Neural cell (in vitro differentiated cells): ENCODE results near the gene PRRC2B. TPM values are rescaled to one million over a fixed set of nuclear protein-coding genes. Genes with fewer than 3 reads are reported as not detected.

ENCODE experiments used
- H2AFZ ChIP-seq: fragments of 200-600, 300-800 bp; sonication (generic), shearing (Covaris generic); 2 replicates; pipeline ENCODE4 v1.6.0; 2014; ENCODE audit warnings: low read depth, mild to moderate bottlenecking, antibody characterized with exemption, low read length, moderate library complexity
- H3F3A ChIP-seq: fragments of 200-600 bp; shearing (Covaris generic); 2 replicates; pipeline ENCODE4 v1.6.1; 2016; ENCODE audit warnings: mild to moderate bottlenecking, moderate library complexity, mixed read lengths, antibody characterized with exemption, low read length; ENCODE audit not compliant: insufficient read depth, poor library complexity, severe bottlenecking
- H3K27ac ChIP-seq: fragments of 200-600, 300-800 bp; sonication (generic), shearing (Covaris generic); 2 replicates; pipeline ENCODE4 v1.5.1; 2014; ENCODE audit warnings: mild to moderate bottlenecking, low read length, moderate library complexity
- H3K27me3 ChIP-seq: fragments of 300-800, 200-600 bp; sonication (generic), shearing (Covaris generic); 2 replicates; pipeline ENCODE4 v1.6.0; 2014; ENCODE audit warnings: mild to moderate bottlenecking, low read depth, low read length, moderate library complexity; ENCODE audit not compliant: insufficient read depth
- H3K36me3 ChIP-seq: fragments of 300-800, 200-600 bp; sonication (generic), shearing (Covaris generic); 2 replicates; pipeline ENCODE4 v1.5.1; 2014; ENCODE audit warnings: mild to moderate bottlenecking, antibody characterized with exemption, low read length, moderate library complexity; ENCODE audit not compliant: insufficient read depth
- H3K4me2 ChIP-seq: fragments of 300-800, 200-600 bp; sonication (generic), shearing (Covaris generic); 2 replicates; pipeline ENCODE4 v1.6.0; 2014; ENCODE audit warnings: mild to moderate bottlenecking, low read length
- H3K4me3 ChIP-seq: fragments of 300-800, 200-600 bp; sonication (generic), shearing (Covaris generic); 2 replicates; pipeline ENCODE4 v1.5.1; 2014; ENCODE audit warnings: mild to moderate bottlenecking, low read length, moderate library complexity
- H3K79me2 ChIP-seq: fragments of 200-600 bp; shearing (Covaris generic); replicated peaks from 2 replicates; pipeline ENCODE4 v1.6.0; 2014; ENCODE audit warnings: mild to moderate bottlenecking, low read length, moderate library complexity; ENCODE audit not compliant: insufficient read depth
- H3K9ac ChIP-seq: fragments of 300-800, 200-600 bp; sonication (generic), shearing (Covaris generic); 2 replicates; pipeline ENCODE4 v1.6.1; 2016; ENCODE audit warnings: mild to moderate bottlenecking, low read length, mixed read lengths
- H3K9me2 ChIP-seq: fragments of 200-600 bp; shearing (Covaris generic); 2 replicates; pipeline ENCODE4 v1.6.1; 2016; ENCODE audit warnings: mild to moderate bottlenecking, low read length, mixed read lengths; ENCODE audit not compliant: insufficient read depth
- H3K9me3 ChIP-seq: fragments of 200-600, 300-800 bp; sonication (generic), shearing (Covaris generic); 2 replicates; pipeline ENCODE4 v1.6.1; 2016; ENCODE audit warnings: mild to moderate bottlenecking, mixed run types, low read length, moderate library complexity, mixed read lengths
- H4K20me1 ChIP-seq: fragments of 200-600 bp; shearing (Covaris generic); 2 replicates; pipeline ENCODE4 v1.6.1; 2016; ENCODE audit warnings: mild to moderate bottlenecking, mixed run types; ENCODE audit not compliant: insufficient read depth
- CTCF ChIP-seq: fragments of 450-650 bp; IDR thresholded peaks from 2 replicates; pipeline ENCODE4 v1.5.1; 2014; ENCODE audit warnings: antibody characterized with exemption, mild to moderate bottlenecking, moderate library complexity; ENCODE audit not compliant: poor library complexity, severe bottlenecking
- EP300 ChIP-seq: fragments of 450-650 bp; conservative IDR thresholded peaks from 2 replicates; pipeline ENCODE4 v1.6.1; 2014; ENCODE audit warnings: antibody characterized with exemption, mild to moderate bottlenecking, moderate library complexity; ENCODE audit not compliant: poor library complexity, severe bottlenecking
- EZH2 ChIP-seq: fragments of 200-600, 300-800 bp; shearing (Covaris generic), sonication (generic); IDR thresholded peaks from 2 replicates; pipeline ENCODE4 v1.6.1; 2014; ENCODE audit warnings: antibody characterized with exemption, low read length, borderline replicate concordance, mild to moderate bottlenecking; ENCODE audit not compliant: insufficient read depth, poor library complexity, severe bottlenecking
- MXI1 ChIP-seq: fragments of 450-650 bp; conservative IDR thresholded peaks from 2 replicates; pipeline ENCODE4 v1.6.1; 2014; ENCODE audit warnings: antibody characterized with exemption, mild to moderate bottlenecking; ENCODE audit not compliant: poor library complexity, severe bottlenecking
- POLR2AphosphoS5 ChIP-seq: IDR thresholded peaks from 2 replicates; pipeline ENCODE4 v1.6.1; 2012
- RAD21 ChIP-seq: fragments of 450-650 bp; conservative IDR thresholded peaks from 2 replicates; pipeline ENCODE4 v1.6.1; 2014; ENCODE audit warnings: antibody characterized with exemption, mild to moderate bottlenecking, moderate library complexity
- SMC3 ChIP-seq: fragments of 450-650 bp; conservative IDR thresholded peaks from 2 replicates; pipeline ENCODE4 v1.6.1; 2014; ENCODE audit warnings: antibody characterized with exemption, mild to moderate bottlenecking, moderate library complexity; ENCODE audit not compliant: poor library complexity
- TAF1 ChIP-seq: IDR thresholded peaks from 2 replicates; pipeline ENCODE4 v1.6.1; 2012; ENCODE audit warnings: low read depth
- polyA plus RNA-seq: library from polyadenylated mRNA; depleted of rRNA; stranded (reverse); fragments of >200 nt; gene quantifications from 2 replicates; pipeline ENCODE4 v1.2.3, GENCODE V29; 2014
- TF ChIP-seq, protein P1 (sequence below): IDR thresholded peaks from 2 replicates; pipeline ENCODE4 v1.6.1; 2012; ENCODE audit warnings: borderline replicate concordance

The PRRC2B gene
- polyA plus RNA-seq, 1 donor from 2014 or later, result 89.5 TPM

GRCh38 chr9:131490514-131490913 lies 96.6 kb downstream of the PRRC2B start:
- Histone ChIP-seq H3K9ac (no peak overlapping the region), H2AFZ (no peak overlapping the region), H3K4me3 (no peak overlapping the region), H3K27me3 (no peaks in the 10 kb centered on the region), H3K36me3 (peaks cover 5% of the 10 kb centered on the region), H3K27ac (no peak overlapping the region), H3F3A (no peaks in the 10 kb centered on the region), H4K20me1 (no peaks in the 10 kb centered on the region), H3K9me3 (no peaks in the 10 kb centered on the region), H3K9me2 (no peaks in the 10 kb centered on the region), H3K4me2 (no peak overlapping the region), H3K79me2 (no peaks in the 10 kb centered on the region)
- TF ChIP-seq RAD21 (no peak), POLR2AphosphoS5 (no peak), EP300 (no peak), TAF1 (no peak), SMC3 (no peak), CTCF (no peak), MXI1 (no peak), EZH2 (no peak)
- TF ChIP-seq, protein P1, sequence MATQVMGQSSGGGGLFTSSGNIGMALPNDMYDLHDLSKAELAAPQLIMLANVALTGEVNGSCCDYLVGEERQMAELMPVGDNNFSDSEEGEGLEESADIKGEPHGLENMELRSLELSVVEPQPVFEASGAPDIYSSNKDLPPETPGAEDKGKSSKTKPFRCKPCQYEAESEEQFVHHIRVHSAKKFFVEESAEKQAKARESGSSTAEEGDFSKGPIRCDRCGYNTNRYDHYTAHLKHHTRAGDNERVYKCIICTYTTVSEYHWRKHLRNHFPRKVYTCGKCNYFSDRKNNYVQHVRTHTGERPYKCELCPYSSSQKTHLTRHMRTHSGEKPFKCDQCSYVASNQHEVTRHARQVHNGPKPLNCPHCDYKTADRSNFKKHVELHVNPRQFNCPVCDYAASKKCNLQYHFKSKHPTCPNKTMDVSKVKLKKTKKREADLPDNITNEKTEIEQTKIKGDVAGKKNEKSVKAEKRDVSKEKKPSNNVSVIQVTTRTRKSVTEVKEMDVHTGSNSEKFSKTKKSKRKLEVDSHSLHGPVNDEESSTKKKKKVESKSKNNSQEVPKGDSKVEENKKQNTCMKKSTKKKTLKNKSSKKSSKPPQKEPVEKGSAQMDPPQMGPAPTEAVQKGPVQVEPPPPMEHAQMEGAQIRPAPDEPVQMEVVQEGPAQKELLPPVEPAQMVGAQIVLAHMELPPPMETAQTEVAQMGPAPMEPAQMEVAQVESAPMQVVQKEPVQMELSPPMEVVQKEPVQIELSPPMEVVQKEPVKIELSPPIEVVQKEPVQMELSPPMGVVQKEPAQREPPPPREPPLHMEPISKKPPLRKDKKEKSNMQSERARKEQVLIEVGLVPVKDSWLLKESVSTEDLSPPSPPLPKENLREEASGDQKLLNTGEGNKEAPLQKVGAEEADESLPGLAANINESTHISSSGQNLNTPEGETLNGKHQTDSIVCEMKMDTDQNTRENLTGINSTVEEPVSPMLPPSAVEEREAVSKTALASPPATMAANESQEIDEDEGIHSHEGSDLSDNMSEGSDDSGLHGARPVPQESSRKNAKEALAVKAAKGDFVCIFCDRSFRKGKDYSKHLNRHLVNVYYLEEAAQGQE, result no peak

- Histone ChIP-seq H3K79me2 (no peaks in the 10 kb centered on the region), H4K20me1 (no peaks in the 10 kb centered on the region), H3K36me3 (peaks cover 5% of the 10 kb centered on the region), H3K4me3 (no peak overlapping the region), H3K27ac (no peak overlapping the region), H3K9me2 (no peaks in the 10 kb centered on the region), H3K9me3 (no peaks in the 10 kb centered on the region), H3K4me2 (no peak overlapping the region), H3K9ac (no peak overlapping the region), H3K27me3 (no peaks in the 10 kb centered on the region), H3F3A (no peaks in the 10 kb centered on the region), H2AFZ (no peak overlapping the region)
- TF ChIP-seq EZH2 (no peak), EP300 (no peak), RAD21 (no peak)
- TF ChIP-seq, protein P1, result no peak
Measured at GRCh38 chr9:131491001-131491710, 97.3 kb downstream of the PRRC2B start.
